Upper lobe of left lung (tissue), 6 donors: ENCODE results near the gene NUDT16. TPM values are rescaled to one million over a fixed set of nuclear protein-coding genes. Genes with fewer than 3 reads are reported as not detected.

Experiments used
- ATAC-seq, 2 donors: fragments of 200-7000 bp; cut with Tn5 transposase; one replicate each; pipeline ENCODE4 v1.9.1; 2022; ENCODE audit warnings: mild to moderate bottlenecking in 2 of 2, moderate library complexity in 2 of 2; ENCODE audit not compliant: low FRiP score in 2 of 2
- DNase-seq, 2 donors: peaks; one replicate each; pipeline ENCODE4 v3.0.0-alpha.2; 2019 to 2020
- H3K27ac ChIP-seq, 4 donors: fragments of 200-600 bp; sonication (generic); one replicate each; pipeline ENCODE4 v1.5.1; 2016 to 2019
- H3K27me3 ChIP-seq, 4 donors: fragments of 200-600 bp; sonication (generic); one replicate each; pipeline ENCODE4 v1.5.1; 2017 to 2019
- H3K36me3 ChIP-seq, 4 donors: fragments of 200-600 bp; sonication (generic); one replicate each; pipeline ENCODE4 v1.5.1; 2016 to 2019
- H3K4me1 ChIP-seq, 4 donors: fragments of 200-600 bp; sonication (generic); one replicate each; pipeline ENCODE4 v1.5.1; 2018 to 2019
- H3K4me3 ChIP-seq, 4 donors: fragments of 200-600 bp; sonication (generic); one replicate each; pipeline ENCODE4 v1.5.1; 2017 to 2019; ENCODE audit warnings: mild to moderate bottlenecking in 2 of 4, moderate library complexity in 1 of 4
- H3K9me3 ChIP-seq, 4 donors: fragments of 200-600 bp; sonication (generic); one replicate each; pipeline ENCODE4 v1.5.1; 2018 to 2019
- EP300 ChIP-seq, 4 donors: sonication (generic); formaldehyde crosslinking; IDR thresholded peaks; one replicate each; pipeline ENCODE4 v1.5.1; 2017; ENCODE audit warnings: antibody characterized with exemption in 4 of 4, control low read depth in 2 of 4
- POLR2A ChIP-seq, 4 donors: fragments of 450-650 bp; IDR thresholded peaks; one replicate each; pipeline ENCODE4 v1.5.1; 2016 to 2017; ENCODE audit warnings: antibody characterized with exemption in 4 of 4, mild to moderate bottlenecking in 2 of 4
- POLR2AphosphoS5 ChIP-seq, 2 donors: sonication (generic); formaldehyde crosslinking; IDR thresholded peaks; one replicate each; pipeline ENCODE4 v1.5.1; 2017; ENCODE audit warnings: antibody characterized with exemption in 2 of 2
- WGBS, 2 donors: methylation state at CpG; one replicate each; pipeline ENCODE4 v1.1.5; 2017 to 2018; 5-methylcytosine and 5-hydroxymethylcytosine counted together
- total RNA-seq, 6 donors: library from RNA; depleted of rRNA in 4 of 6; stranded (reverse); fragments of >200 nt in 4 of 6; gene quantifications; one replicate each; pipeline versions ENCODE4 v1.1.0 to v1.2.1, GENCODE V29; 2016 to 2021
- TF ChIP-seq, protein P1 (sequence below), 6 experiments: fragments of 450-650 bp in 4 of 6; fragments of 200-600 bp in 2 of 6; sonication (generic) in 2 of 6; IDR thresholded peaks; one replicate each; pipeline ENCODE4 v1.5.1; 2016 to 2019; ENCODE audit warnings: antibody characterized with exemption in 6 of 6
- donor health status: DM: no; HTN: no; CAD: no; lungs with moderate emphysema.
- donor health status: DM: no; HTN: yes; CAD: no; lungs with severe emphysema.

The NUDT16 gene
- total RNA-seq, 6 donors from 2014 or later, result 35.0 to 70.8 (median 63.4) TPM

GRCh38 chr3:131401978-131402377, 20.4 kb downstream of the NUDT16 start:
- H3K4me1 ChIP-seq, result no peaks in the 10 kb centered on the region
- H3K4me3 ChIP-seq, result no peak overlapping the region
- no peaks in the 10 kb centered on the region for H3K36me3 ChIP-seq
- WGBS, 2 donors, result 75 to 83% methylated on average over 3 of the region's 3 CpGs
- no peaks in the 10 kb centered on the region for H3K27me3 ChIP-seq
- ATAC-seq (no peak), DNase-seq (no peak)
- H3K27ac ChIP-seq, result no peak overlapping the region
- TF ChIP-seq POLR2A (IDR thresholded peaks at IDR 0.05), result no peak
- no peak for TF ChIP-seq EP300 (IDR thresholded peaks at IDR 0.05)
- TF ChIP-seq, protein P1, sequence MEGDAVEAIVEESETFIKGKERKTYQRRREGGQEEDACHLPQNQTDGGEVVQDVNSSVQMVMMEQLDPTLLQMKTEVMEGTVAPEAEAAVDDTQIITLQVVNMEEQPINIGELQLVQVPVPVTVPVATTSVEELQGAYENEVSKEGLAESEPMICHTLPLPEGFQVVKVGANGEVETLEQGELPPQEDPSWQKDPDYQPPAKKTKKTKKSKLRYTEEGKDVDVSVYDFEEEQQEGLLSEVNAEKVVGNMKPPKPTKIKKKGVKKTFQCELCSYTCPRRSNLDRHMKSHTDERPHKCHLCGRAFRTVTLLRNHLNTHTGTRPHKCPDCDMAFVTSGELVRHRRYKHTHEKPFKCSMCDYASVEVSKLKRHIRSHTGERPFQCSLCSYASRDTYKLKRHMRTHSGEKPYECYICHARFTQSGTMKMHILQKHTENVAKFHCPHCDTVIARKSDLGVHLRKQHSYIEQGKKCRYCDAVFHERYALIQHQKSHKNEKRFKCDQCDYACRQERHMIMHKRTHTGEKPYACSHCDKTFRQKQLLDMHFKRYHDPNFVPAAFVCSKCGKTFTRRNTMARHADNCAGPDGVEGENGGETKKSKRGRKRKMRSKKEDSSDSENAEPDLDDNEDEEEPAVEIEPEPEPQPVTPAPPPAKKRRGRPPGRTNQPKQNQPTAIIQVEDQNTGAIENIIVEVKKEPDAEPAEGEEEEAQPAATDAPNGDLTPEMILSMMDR (IDR thresholded peaks at IDR 0.05), result no peak
- no peak for TF ChIP-seq POLR2AphosphoS5 (IDR thresholded peaks at IDR 0.05)
- peaks cover 0 to 3% (median 0%) of the 10 kb centered on the region in 4 donors for H3K9me3 ChIP-seq

DNA sequence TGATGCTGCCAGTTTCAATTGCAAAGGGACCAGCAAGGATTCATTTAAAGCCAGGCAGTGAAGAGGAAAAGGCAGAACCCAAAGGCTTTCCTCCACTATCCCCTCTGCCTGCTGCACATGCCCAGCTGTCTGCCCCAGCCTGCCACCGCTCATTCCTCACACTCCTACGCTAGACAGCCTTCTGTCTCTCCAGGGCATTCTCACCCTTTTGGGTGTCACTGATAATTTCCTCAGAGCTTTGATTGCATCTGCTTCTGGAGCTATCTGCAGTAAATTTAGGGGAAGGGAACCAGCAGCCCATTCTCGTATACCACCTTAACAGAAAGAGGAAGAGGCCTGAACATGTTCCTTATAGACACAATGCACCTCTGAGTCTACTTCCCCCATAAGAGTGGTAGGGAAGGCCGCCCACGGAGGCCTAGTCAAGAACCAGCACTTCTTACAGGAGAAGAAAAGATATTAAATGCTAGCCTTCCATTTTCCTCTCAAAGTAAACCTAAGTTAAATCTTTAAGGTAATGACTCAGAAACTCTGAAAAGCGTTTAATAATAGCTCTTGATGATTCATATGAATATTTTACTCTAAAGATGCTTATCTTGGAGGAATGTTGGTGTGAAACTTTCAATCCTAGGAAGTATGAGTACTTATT, 20.9 kb downstream of the NUDT16 start:
- Histone ChIP-seq H3K27ac (no peak overlapping the region), H3K9me3 (peaks cover 0 to 3% (median 0%) of the 10 kb centered on the region in 4 donors), H3K36me3 (no peaks in the 10 kb centered on the region), H3K27me3 (no peaks in the 10 kb centered on the region), H3K4me3 (no peak overlapping the region), H3K4me1 (no peaks in the 10 kb centered on the region)
- TF ChIP-seq POLR2AphosphoS5 (IDR thresholded peaks at IDR 0.05), result no peak
- ATAC-seq (peak in 1 of 2 donors; percentile 66), DNase-seq (no peak)
- 62 to 64% methylated on average over 6 of the region's 6 CpGs for WGBS, 2 donors

DNA sequence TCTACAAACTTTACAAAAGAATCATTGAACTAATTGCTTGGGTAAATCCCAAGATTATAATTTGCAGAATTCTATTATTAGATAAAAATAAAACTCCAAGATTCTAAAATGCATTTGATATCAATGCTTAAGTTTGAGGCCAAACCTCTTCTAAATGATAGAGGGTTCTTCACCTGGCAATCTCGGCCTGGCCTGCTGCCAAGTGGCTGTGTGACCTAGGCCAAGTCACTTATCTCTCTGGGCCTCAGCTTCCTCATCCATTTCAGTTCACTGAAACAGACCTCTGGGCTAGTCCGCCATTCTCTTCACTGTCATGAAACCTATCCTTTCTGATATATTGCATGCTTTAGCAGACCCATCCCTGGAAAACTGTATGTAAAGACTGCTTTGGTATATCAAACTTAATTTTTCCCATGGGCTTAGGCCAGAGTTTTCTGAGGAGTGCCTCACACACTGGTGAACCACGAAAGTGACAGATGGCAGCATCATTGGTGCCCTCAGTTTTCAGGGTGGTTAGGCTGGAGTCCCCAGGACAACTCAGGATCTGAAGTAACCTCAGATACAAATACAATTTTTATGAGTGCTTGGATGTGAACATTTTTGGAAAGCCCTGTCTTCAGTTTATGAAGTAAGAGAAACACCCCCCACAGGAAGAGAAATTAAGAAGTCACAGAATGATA, 21.8 kb downstream of the NUDT16 start:
- H3K4me1 ChIP-seq, result no peaks in the 10 kb centered on the region
- no peak for ATAC-seq
- H3K27ac ChIP-seq, result no peak overlapping the region
- no peaks in the 10 kb centered on the region for H3K36me3 ChIP-seq
- DNase-seq, result no peak
- TF ChIP-seq POLR2AphosphoS5 (IDR thresholded peaks at IDR 0.05) (no peak), POLR2A (IDR thresholded peaks at IDR 0.05) (no peak), EP300 (IDR thresholded peaks at IDR 0.05) (no peak)
- TF ChIP-seq, protein P1 (IDR thresholded peaks at IDR 0.05), result no peak
- H3K9me3 ChIP-seq, result peaks cover 0 to 3% (median 0%) of the 10 kb centered on the region in 4 donors
- WGBS, 2 donors, result 89 to 91% methylated on average over 3 of the region's 3 CpGs
- no peaks in the 10 kb centered on the region for H3K27me3 ChIP-seq
- no peak overlapping the region for H3K4me3 ChIP-seq

DNA sequence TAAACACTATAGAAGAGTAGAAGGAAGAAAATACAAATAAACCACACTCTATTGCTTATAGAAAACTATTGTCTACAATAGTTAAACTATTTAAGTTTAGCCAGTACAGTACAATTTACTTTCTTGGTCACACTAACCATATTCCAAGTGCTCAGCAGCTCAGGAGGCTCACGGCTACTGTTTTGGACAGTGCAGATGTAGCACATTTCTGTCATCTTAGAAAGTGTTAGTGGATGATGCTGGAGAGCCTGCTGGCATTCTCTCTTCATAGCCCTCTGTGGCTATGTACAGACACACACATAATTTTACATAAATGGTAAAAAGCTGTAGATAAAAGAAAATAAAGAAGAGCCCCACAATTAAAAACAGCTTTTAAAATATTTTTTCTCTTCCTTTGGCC, 23.8 kb downstream of the NUDT16 start:
- 79 to 89% methylated on average over 1 of the region's 1 CpG for WGBS, 2 donors
- no peak overlapping the region for H3K4me3 ChIP-seq
- H3K36me3 ChIP-seq, result no peaks in the 10 kb centered on the region
- DNase-seq (no peak), ATAC-seq (no peak)
- H3K4me1 ChIP-seq, result no peaks in the 10 kb centered on the region
- H3K9me3 ChIP-seq, result peaks cover 0 to 3% (median 0%) of the 10 kb centered on the region in 4 donors
- no peak for TF ChIP-seq EP300 (IDR thresholded peaks at IDR 0.05)
- TF ChIP-seq, protein P1 (IDR thresholded peaks at IDR 0.05), result no peak
- no peak for TF ChIP-seq POLR2A (IDR thresholded peaks at IDR 0.05)
- no peak for TF ChIP-seq POLR2AphosphoS5 (IDR thresholded peaks at IDR 0.05)
- H3K27me3 ChIP-seq, result no peaks in the 10 kb centered on the region
- no peak overlapping the region for H3K27ac ChIP-seq

- TF ChIP-seq EP300 (IDR thresholded peaks at IDR 0.05), result no peak
- TF ChIP-seq, protein P1 (IDR thresholded peaks at IDR 0.05), result no peak
- Histone ChIP-seq H3K36me3 (no peaks in the 10 kb centered on the region), H3K9me3 (peaks cover 0 to 3% (median 0%) of the 10 kb centered on the region in 4 donors), H3K4me1 (no peaks in the 10 kb centered on the region), H3K4me3 (no peak overlapping the region), H3K27ac (no peak overlapping the region), H3K27me3 (no peaks in the 10 kb centered on the region)
- 42 to 57% methylated on average over 2 of the region's 2 CpGs for WGBS, 2 donors
- no peak for ATAC-seq
- no peak for DNase-seq
Measured at GRCh38 chr3:131406274-131406673, 24.7 kb downstream of the NUDT16 start.
